ENCODE results near the gene DAAM1.

- no peak for TF ChIP-seq CTCF (conservative IDR thresholded peaks at IDR 0.05; ENCODE audit: low read depth, low read length)
- TF ChIP-seq EZH2 (IDR thresholded peaks at IDR 0.05; ENCODE audit: borderline replicate concordance, low read depth, low read length, poor library complexity, severe bottlenecking): no peak
These were observed 10.7 kb downstream of the DAAM1 start for GRCh38 chr14:59199205-59199604.
